Measurements from ENCODE around the gene EIF1. TPM values are rescaled to one million over a fixed set of nuclear protein-coding genes. Genes with fewer than 3 reads are reported as not detected.

The EIF1 gene
- total and polyA plus RNA-seq, 9 donors = 270 to 1,340 (median 813) TPM

GRCh38 chr17:41648411-41649195 is 40.1 kb upstream of the EIF1 start:
- H3K27ac ChIP-seq = no peak overlapping the region
- peak; percentile 79 to 92 (median 90) for DNase-seq
- intact Hi-C loops (cut with DNase I) = loop anchor here (5.0 to 10.0 kb wide), 3 partner anchors 96 to 744 kb away; no protein-coding TSS in a partner anchor
- 5 to 8% (median 6%) methylated on average over 30 to 39 of the region's 39 CpGs for WGBS, 3 donors
- no peaks in the 10 kb centered on the region for H3K27me3 ChIP-seq
- H3K4me3 ChIP-seq = peak overlapping the region; percentile 33
- no peaks in the 10 kb centered on the region for H3K36me3 ChIP-seq
- TF ChIP-seq CTCF (IDR thresholded peaks at IDR 0.05) = peak; percentile 91 to 97 (median 94)
- TF ChIP-seq EP300 (IDR thresholded peaks at IDR 0.05) = no peak
- no peaks in the 10 kb centered on the region for H3K9me3 ChIP-seq
- H3K4me1 ChIP-seq (ENCODE audit: insufficient read depth) = peaks cover 4% of the 10 kb centered on the region

- TF ChIP-seq EP300 (IDR thresholded peaks at IDR 0.05) = no peak
- no peak for TF ChIP-seq POLR2A (IDR thresholded peaks at IDR 0.05)
- TF ChIP-seq CTCF (IDR thresholded peaks at IDR 0.05) = no peak
- peaks cover 4% of the 10 kb centered on the region for H3K4me1 ChIP-seq (ENCODE audit: insufficient read depth)
- H3K4me3 ChIP-seq = no peak overlapping the region
- intact Hi-C loops (cut with DNase I) = loop anchor here (5.0 to 10.0 kb wide), 4 partner anchors 98 to 745 kb away; no protein-coding TSS in a partner anchor
- H3K27me3 ChIP-seq = no peaks in the 10 kb centered on the region
- no peak overlapping the region for H3K27ac ChIP-seq
- no peak for DNase-seq
- 93 to 95% (median 93%) methylated on average over 10 of the region's 10 CpGs for WGBS, 3 donors
- no peaks in the 10 kb centered on the region for H3K36me3 ChIP-seq
- H3K9me3 ChIP-seq = no peaks in the 10 kb centered on the region
These were observed 38.7 kb upstream of the EIF1 start for GRCh38 chr17:41649923-41650519.

- Histone ChIP-seq H3K27ac (no peak overlapping the region), H3K36me3 (no peaks in the 10 kb centered on the region), H3K4me1 (ENCODE audit: insufficient read depth) (peaks cover 4% of the 10 kb centered on the region), H3K4me3 (no peak overlapping the region), H3K9me3 (no peaks in the 10 kb centered on the region), H3K27me3 (no peaks in the 10 kb centered on the region)
- TF ChIP-seq POLR2A (IDR thresholded peaks at IDR 0.05) (no peak), EP300 (IDR thresholded peaks at IDR 0.05) (no peak), CTCF (IDR thresholded peaks at IDR 0.05) (no peak)
- no peak for DNase-seq
- 55 to 63% (median 57%) methylated on average over 9 to 15 of the region's 15 CpGs for WGBS, 3 donors
- intact Hi-C loops (cut with DNase I) = loop anchor here in 1 of 4 donors (10.0 kb wide), 1 partner anchor 246 kb away; no protein-coding TSS in a partner anchor
These were observed 37.7 kb upstream of the EIF1 start for GRCh38 chr17:41650794-41651624.
